Endothelial cell of hepatic sinusoid (primary cell): ENCODE data around the gene DPY19L1.
"Not testable (repeated sequence)": the region's sequence is repeated elsewhere in the genome, so short reads cannot be mapped to it uniquely, and the experiment has no call there.

Experiments used
- in situ Hi-C: cut with HindIII; loops from 2 replicates; pipeline ENCODE4 v1.10.0; 2017; ENCODE audit warnings: low sequenced_read_pairs

Gene DPY19L1

DNA sequence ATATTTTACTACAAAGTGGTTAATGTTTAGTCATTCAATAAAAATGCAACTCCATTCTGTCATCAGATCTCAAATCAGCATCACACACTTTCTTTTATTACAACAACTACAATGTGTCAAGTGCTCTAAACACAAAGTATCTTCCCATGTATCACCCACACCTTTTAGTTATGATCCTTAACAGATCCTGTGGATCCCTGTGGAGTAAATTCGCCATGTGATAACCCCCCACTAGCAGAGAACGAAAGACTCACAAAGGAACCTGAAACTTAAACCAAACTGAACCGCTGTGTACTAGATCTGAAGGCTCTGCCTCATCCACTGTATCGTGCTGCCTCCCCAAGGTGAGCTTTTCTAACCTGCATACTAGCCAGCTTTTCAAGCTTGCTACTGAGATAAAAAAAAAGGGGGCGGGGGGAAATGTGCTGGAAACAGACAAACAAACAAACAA, 1.7 kb downstream of the DPY19L1 start:
- in situ Hi-C loops, result no loop called here

GRCh38 chr7:35032166-35032565, 5.1 kb downstream of the DPY19L1 start:
- in situ Hi-C loops, result no loop called here

DNA sequence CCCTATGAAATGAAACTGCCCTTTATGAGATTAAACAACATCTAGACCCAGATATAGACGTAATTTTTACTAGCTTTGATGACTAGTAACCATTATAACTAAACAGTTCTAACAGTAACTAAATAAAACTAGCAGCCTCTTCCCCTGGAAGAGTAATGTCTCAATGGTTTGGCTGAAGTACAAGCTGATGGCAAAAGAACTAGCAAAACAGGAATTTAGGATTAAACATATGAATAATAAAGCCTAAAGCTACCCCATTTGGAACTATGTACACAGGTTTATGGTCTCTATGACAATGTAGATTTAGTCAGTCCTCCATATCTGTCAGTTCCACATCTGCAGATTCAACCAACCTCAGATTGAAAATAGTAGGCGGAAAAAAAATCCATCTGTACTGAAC, 6.4 kb downstream of the DPY19L1 start:
- in situ Hi-C loops, result no loop called here

DNA sequence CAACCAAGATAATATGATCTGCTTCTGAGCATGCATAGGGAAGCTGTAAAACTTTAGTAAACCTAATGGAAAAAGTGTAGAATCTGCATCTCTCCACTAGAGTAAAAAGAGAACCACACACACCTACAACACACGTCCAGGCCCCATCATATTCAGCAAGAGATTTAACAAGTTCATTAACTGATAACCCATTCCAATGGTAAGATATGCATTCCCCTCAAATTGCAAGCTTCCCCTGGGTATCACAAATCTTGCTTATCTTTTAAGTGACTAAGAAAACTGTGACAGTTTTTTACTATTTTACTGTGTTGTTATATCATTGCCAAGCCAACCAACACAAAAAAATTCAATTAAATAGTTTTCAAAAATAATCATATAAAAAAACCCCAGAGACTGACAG, 8.0 kb downstream of the DPY19L1 start:
- in situ Hi-C loops, result no loop called here

GRCh38 chr7:35026150-35026549, 11.1 kb downstream of the DPY19L1 start:
- in situ Hi-C loops, result no loop called here

DNA sequence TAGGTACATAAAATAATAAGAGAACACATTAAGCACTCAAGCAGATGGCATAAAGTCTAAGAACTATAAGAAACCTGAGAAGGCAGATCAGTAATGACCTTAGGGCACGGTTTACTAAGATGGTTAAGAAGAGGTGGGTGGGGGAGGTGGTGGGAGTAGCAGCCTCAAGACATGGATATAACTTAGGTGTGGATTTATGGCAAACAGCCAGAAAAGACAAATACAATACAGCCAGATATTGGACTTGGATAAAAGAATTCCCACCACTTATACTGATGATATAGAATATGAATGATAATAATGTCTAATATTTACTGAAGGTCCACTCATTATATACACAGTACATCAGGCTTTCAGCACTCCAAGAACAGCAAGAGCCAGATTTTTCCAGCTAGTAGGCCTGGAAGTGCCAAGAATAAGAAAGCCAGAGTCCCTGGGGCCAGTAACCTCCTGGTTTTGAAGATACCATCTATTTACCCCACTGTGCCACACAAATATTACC, 11.9 kb downstream of the DPY19L1 start:
- in situ Hi-C loops, result no loop called here

DNA sequence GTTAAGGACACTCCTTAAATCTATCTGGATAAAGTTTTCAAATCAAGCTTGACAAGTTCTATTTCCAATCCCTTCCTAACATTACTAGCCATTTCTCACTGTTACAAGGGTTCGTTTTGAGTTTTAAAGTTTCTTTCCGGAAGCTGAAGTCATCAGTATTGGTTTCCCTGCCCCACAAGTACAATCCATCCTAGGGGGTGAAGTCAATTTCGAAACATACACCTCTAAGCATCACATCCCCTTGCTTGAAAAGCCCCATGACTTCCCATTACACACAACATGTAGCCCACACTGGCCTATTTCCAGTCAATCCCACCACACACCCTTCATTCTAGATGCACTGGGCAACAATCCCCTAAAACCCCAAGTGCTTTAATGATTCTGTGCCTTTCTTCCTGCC, 13.0 kb downstream of the DPY19L1 start:
- in situ Hi-C loops, result no loop called here

DNA sequence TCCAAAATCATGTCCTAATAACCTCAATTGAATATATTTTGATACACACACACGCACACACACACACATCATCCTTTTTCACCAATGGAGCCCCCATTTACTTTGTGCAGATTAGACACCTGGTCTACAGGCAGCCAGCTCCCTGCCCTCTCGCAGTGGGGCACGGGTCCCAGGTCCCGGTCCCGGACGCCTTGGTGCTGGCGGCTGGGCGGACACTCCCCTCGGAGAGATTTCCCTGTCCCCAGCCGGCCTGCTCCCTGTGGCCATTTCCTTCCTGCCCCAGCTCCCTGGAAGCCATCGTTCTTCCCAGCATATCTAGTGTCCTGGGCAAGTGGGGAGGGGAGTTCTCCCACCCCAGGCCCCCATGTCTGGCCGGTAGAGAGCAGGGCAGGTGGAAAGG, 14.6 kb downstream of the DPY19L1 start:
- in situ Hi-C loops, result no loop called here

- in situ Hi-C loops, result no loop called here
These were observed 15.8 kb downstream of the DPY19L1 start for GRCh38 chr7:35021445-35021844.

GRCh38 chr7:35019801-35020200, 17.5 kb downstream of the DPY19L1 start:
- in situ Hi-C loops, result no loop called here

DNA sequence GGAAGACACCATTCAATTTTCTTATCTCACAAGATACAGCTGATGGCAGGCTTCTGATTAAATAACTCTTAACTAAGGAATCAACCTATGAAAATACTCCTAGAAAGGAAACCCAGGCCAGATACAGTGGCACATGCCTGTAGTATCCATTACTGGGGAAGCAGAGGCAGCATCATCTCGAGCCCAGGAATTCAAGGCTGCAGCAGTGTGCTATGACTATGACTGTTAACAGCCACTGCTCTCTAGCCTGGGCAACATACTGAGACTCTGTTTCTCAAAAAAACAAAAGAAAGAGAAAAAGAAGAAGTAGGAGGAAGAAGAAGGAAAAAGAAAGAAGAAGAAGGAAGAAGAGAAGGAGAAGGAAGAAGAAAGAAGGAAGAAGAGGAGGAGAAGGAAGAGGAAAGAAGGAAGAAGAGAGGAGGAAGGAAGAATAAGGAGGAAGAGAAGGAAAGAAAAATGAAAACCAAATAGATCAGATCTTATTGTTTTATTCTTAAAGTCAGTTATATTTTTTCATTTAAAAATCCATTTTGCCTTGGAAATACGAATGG, 18.0 kb downstream of the DPY19L1 start:
- in situ Hi-C loops, result no loop called here

GRCh38 chr7:35015346-35015859, 21.9 kb downstream of the DPY19L1 start:
- in situ Hi-C loops, result no loop called here

DNA sequence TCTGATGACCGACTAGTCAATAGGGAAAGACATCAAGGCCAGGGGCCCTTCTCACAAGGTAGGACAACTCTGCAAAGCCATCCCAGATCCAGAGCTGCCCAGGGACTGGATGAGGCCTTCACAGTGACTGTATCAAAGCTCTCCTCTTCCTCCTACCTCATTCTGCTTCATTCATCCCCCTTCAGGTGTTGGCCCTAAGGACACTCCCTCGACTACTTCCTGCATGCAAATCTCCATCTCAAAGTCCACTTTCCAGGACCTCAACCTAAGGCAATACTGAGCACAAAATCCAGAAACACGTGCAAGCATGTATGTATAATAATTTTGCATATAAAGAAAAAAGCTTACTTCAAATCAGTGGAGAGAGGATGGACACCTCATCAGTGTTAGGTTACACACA, 25.1 kb downstream of the DPY19L1 start:
- in situ Hi-C loops, result no loop called here

DNA sequence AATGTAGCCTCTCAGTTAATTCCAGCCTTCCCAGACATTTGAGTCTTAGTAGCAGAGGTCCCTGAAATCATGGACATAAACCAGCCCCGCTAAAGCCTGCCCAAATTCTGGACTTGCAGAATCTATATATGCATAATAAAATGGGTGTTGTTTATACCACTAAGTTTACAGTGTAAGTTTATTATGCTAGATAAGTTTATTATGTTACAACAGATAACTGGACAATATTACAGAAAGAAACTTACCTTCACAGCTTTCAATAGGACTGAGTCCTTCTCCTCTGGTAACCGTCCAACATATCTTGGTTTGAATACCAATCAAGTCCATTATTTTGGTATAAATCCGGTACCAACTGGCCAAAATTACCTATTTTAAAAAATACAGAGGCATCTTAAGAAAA, 26.2 kb downstream of the DPY19L1 start:
- in situ Hi-C loops, result no loop called here

DNA sequence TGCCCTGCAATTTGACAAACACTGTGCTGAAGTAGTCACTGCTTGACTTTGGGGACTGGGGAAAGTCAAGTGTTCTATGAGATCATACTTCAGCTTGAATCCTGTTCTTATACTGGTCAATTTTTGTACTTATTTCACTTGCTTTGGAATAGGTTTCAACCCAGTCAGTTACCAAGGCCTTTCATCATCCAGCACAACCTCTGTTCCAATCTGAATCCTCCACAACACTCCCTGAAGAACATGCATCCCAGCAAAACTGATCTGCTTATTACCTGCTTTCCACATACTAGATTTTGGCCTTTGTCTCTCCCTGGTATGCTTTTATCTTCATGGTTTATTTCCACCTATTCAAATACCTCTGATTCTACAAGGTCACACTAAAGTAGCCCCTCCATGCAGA, 29.5 kb downstream of the DPY19L1 start:
- in situ Hi-C loops, result no loop called here

GRCh38 chr7:35004531-35005095, 32.7 kb downstream of the DPY19L1 start:
- in situ Hi-C loops, result no loop called here

GRCh38 chr7:35003679-35004303, 33.5 kb downstream of the DPY19L1 start:
- in situ Hi-C loops, result no loop called here

DNA sequence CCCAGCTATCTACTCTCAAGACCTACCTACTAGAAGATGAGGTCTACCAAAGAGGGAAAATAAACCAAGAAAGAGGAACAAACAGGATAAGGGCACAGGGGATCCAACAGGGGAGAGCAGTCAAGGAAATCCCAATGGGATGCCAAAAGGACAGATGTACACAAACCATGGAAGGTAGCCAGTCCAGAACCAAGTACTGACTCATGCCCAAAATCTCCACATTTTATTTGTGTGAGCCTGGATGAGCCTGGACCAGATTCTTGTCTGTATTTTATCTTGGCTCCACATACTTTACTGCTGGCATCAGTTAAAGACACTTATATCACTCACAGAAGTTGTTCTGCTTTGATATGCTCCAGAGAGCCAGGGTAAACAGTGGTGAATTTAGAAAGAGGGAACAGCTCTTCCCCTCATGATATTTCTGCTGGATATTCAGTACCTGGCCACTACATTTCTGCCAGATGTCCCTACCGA, 34.1 kb downstream of the DPY19L1 start:
- in situ Hi-C loops, result not testable (repeated sequence)

GRCh38 chr7:34998335-34998734, 39.0 kb downstream of the DPY19L1 start:
- in situ Hi-C loops, result not testable (repeated sequence)

DNA sequence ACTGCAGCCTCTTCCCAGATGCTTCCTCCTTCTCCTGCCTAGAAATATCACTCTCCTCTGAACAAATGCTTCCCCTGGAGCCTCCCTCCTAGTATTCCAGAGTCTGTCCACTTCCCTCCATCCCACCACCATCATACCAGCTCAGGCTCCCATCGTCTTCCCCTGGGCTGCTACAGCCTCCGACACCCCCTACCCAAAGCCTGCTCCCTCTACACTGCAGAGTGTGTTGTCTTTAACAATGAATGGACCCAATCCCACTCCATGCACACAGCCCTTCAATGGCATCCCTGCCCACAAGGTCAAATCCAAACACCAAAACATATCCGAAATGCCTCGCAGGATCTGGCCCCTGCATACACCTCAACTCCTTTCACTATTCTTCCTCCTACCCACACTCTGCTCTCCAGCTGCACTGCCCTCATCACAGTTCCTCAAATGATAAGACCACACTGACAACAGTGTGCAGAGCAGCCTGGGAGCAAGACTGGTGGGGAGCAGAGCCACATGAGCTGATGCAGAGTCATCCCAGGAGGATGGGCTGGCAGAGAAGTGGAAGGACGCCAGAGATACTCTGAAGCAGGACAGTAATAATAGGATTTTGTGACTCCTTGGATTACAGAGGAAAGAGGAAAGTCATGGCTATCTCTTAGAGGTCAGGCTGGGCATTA, 40.7 kb downstream of the DPY19L1 start:
- in situ Hi-C loops, result not testable (repeated sequence)

- in situ Hi-C loops, result no loop called here
These were observed 41.5 kb downstream of the DPY19L1 start for GRCh38 chr7:34995757-34996156.
